SIG-M5 (cell line): ENCODE measurements around the gene SUPT4H1.

Source experiments
- DNase-seq: peaks from one replicate; lab custom pipeline; 2025; lab: John Stamatoyannopoulos, UW

SUPT4H1 gene

DNA sequence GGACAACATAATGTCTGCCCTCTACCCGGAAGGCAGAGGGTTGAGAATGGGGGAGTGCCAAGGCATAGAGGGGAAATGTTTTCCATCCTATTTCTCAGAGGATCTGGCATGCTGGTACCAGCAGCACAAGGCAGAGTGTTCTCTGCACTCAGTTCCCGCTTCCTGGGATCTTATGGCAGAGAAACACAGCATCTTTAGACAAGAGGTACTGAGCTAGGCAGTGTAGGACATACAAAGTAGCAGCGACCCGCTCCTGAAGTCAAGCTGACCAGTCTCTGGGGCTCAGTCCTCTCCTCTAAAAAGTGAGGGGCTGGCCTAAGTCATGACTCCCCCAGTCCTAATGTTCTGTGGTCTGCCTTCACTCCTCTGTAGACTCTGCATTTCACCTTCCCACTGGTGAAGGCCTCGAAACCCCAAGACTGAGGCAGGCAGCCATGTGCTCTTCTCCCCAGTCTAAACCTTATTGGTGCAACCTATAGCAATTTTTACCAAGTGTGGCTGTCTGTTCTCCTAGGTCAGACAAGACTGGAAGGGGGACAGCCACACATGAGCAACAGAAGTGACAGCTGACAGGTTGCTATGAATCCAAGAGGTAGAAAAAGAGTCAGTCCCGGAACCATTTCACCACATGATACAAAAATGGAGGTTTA is 12.1 kb downstream of the SUPT4H1 start:
- DNase-seq: no peak

DNA sequence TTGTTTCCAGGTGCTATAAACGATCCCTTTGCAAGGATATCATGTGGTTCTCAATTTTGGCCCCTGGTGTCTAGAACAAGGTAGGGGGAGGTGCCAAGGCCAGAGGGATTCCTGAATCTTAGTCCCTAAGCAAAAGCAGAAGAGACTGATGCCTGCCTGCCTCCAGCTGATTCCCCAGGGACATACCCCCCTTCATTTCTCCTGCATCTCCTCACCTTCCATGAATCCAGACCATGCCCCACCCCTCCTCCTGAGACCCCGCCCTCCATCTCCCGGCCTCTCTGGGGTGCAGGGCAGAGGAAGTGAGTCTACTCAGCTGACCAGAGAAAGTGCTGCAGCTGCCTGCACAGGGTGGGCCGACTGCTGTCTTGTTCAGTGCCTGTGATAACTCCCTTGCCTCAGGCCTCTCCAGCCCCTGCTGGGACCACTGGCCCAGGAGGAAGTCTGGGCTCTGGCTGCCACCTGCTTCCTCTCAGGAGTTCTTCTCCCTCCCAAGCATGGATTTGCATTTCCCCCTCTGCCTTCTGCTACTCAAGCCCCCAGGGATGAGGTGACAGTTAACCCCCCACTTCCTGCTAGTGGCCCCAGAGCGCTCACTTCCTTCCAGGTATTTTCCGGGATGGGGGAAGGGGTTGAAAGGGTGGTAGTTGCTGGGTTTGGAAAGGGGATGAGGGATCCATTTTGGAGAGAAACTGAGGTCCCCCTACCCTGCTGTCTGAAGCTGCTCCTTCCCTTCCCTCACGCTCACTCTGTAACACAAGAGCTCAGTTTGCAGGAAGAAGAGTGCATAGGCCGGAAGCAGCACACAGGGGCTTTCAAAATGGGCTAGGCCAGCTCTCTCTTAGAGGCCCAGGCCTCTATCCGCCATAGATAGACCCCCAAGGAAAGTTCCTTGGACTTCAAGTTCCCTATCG is 12.9 kb downstream of the SUPT4H1 start:
- peak; percentile 61 for DNase-seq

DNA sequence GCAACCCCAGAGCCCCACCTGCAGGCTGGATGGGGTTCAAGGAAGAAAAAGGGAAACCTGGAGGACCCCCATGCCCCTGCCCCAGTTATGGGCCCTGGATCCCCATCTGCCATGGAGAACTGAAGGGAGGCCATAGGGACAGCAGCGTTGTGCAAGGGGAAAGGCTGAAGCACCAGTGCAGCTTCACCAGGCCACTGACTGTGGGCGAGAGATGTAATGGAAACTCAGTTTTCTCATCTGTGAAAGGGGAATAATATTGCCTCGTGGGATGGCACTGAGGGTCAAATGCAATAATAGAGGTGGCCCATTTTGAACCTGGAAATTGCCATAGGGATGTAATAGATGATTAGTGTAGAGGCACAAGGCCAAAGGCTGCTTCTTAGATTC is 13.6 kb downstream of the SUPT4H1 start:
- no peak for DNase-seq

DNA sequence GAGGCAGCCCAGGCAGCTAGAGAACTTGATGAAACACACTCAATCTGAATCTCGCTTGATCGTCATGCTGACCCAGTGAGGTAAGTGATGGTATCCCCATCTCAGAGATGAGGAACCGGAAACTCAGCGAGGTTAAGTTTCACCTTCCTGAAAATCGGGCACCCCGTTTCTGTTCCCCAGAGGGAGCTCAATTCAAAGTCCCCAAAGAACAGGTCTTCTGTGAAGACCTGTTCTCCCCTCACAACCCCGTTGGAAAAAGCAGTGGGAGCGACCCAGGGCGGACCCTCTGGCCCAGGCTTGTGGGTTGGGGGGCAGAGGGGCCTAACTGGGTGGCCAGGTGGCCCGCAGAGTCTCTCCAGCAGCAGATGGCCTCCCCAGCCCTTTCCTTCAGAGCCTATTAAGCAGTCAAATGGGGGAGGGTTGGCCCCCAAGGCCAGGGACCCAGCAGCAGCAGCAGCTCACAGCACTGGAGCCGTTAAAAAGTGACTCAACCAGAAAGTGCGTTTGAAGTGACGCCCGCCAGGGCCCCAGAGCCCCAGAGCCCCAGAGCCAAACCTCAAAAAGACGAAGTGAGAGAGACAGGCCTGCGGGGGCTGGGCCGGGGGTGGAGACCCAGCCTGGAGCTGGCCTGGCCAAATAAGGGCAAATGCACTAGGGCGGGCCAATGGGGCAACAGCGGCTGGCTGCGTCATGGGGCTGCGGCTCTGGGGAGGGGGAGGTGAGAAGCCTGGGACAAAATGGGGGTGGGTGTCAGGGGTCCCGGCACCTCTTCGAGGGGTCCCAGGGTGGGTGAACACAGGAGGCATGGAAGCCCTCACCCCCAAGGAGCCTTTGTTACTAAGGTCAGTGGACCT is 14.2 kb downstream of the SUPT4H1 start:
- DNase-seq: peak; percentile 94

DNA sequence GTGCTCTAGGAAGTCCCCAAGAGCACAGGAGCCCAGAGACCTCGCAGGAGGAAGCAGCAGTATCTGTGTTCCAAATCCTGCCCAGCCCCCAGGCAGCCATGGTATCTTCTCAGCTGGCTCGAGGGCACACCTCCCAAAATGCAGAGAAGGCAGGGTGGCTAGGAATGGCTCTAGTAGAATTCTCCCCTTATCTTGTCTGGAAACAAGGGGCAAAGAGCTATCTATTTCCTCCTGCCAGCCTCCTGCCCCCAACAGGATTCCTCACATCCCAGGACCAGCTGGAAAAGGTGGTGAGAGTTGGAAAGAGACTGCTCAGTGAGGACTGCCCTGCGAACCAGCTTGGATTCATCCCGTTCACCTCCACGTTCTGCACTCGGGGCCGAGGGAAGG is 14.8 kb downstream of the SUPT4H1 start:
- DNase-seq: peak; percentile 55

DNA sequence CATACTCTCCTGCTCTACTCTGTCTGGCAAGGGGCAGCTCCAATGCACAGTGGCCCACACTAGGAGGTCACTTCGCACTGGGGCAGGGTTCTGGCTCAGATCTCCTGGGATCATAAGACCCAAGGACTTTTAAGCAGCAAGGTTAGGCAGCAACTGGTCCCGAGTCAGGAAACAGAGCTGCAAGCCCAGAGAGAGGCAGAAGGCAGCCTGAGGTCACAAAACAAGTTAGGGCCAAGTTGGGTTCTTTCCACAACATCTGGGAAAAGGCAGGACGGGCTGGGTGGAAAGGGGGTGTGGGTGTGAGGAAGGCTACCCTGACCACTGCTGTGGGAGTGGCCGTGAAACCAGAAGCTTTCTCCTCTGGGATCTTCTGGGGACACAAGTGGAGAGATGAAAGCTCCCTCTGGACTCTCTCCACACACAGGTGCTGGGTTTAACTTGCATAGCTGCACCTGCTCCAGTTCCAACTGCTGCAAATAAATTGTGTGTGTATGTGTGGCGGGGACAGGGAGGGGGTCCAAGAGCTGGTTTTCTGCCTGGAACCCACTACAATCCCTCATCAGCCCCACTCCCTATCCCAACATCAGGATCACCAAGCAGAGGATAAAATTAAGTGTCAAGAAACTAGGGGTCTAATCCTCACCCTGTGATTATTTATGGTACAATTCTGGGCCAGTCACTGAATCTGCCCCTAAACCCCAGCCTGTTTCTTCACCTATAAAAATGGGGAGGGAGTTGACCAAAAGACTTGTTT is 15.4 kb downstream of the SUPT4H1 start:
- no peak for DNase-seq

DNA sequence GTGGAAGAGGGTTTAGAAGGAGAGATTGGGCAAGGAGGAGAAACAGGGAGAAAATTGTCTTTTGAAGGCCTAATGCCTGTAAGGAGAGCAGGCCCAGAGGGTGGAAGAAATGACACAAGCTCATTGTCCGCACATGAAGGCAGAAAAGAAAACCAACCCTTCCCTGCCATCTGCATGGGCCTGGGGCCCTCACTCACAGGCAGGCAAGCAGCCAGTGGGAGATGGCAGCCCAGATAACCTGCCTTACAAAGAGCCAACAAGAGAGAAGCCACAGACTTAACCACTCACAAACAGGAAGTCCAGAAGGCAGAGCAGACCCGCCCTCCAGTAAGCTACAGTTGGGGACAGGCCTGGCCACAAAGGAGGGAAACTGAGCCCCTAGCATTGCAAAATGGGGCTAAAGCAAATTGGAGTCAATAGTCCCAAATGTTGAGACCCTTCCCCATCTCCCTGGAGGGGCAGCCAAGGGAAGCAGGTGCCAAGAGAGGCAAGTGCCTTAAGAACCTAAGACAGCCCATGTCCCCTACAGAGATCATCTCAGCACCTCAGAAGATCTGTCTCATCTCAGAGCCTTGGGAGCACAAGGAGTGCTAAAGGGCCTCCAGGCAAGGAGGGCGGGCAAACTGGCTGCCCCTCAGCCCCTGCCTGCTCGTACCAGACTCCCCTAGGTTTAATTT is 16.1 kb downstream of the SUPT4H1 start:
- peak; percentile 88 for DNase-seq

DNA sequence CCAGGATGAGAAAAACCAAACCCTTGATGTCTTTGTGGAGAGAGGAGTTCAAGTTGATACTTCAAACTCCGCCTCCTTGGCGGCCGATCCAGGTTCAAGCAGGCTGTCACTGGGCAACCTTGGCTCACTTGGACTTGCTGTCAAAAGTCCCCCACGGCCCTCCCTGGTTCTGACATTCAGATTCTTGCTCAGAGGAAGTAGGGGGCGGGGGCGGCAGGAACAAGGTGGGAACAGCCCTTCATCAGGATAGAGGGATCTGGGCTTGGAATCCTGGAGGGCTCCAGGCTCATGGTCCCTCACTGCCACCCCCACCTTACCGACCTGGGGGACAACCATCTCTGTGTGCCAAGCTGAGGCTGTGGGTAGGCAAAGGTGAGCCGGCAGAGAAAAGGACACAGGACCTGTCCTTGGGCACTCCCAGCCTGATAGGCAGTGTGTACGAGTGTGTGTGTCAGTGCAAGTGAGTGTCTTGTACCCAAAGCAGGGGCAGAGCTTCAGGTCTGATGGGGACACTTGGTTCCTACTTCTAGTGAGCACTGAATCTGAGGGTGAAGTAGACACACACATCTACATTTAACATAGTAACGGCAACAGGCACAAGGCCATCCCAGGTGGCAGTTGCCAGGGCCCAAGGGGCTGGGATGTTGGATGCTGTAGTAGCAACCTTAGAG is 16.8 kb downstream of the SUPT4H1 start:
- no peak for DNase-seq

DNA sequence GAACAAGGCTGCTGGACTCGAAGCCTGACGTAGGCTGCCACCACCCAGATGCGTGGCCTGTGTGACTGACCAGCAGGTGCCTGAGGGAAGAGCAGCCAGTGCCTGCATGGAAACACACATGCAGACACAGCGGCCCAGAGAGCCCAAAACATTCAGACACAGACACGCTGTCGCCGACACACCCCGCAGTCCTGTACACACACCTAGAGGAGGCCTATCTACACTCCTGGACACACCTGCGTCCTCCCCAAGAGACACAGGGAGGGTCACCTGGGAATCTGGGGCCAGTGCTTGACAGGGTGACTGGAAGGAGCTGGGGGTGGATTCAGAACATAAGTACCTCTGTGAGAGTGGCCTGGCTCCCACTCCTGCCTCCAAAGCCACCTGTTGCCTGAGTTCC is 17.3 kb downstream of the SUPT4H1 start:
- no peak for DNase-seq

DNA sequence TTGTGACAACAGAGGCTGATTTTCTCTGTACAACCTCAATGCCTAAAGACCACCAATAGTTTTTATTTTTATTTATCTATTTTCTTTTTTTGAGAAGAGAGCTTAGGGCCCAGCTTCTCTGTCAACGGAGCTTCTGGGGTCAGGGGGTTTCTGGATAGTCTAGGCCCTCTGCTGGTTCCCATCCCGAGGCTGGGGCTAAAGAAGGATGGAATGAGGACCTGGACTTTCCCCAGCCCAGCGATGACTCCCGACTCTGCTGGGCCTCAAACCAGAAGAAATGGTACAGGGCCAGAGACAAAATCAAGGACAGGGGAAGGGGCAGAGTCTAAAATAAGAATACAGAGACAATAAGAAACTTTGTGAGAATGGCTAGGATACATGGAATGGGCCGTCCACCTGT is 17.7 kb downstream of the SUPT4H1 start:
- no peak for DNase-seq

DNA sequence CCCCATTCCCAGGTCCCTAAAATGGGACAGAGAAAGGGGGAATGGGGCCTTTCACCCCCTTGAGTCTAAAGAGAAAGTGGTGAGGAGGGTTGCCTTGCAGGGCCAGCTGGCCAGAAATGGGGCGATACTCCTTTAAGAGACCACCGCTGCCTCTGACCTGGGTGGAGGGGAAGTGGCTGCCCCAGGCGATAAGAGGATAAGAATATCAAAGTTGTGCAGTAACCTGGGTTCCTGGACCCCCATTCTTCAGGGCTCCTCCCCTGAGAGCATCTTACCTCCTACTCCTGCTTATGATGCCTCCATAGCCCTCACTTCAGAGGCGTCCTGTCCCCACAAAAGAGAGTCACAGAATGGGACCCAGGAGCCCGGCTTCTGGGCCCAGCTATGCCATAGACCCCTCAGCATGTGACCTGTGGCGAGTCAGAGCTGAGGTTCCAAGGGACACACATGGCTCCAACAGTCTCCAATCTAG is 18.2 kb downstream of the SUPT4H1 start:
- no peak for DNase-seq

DNA sequence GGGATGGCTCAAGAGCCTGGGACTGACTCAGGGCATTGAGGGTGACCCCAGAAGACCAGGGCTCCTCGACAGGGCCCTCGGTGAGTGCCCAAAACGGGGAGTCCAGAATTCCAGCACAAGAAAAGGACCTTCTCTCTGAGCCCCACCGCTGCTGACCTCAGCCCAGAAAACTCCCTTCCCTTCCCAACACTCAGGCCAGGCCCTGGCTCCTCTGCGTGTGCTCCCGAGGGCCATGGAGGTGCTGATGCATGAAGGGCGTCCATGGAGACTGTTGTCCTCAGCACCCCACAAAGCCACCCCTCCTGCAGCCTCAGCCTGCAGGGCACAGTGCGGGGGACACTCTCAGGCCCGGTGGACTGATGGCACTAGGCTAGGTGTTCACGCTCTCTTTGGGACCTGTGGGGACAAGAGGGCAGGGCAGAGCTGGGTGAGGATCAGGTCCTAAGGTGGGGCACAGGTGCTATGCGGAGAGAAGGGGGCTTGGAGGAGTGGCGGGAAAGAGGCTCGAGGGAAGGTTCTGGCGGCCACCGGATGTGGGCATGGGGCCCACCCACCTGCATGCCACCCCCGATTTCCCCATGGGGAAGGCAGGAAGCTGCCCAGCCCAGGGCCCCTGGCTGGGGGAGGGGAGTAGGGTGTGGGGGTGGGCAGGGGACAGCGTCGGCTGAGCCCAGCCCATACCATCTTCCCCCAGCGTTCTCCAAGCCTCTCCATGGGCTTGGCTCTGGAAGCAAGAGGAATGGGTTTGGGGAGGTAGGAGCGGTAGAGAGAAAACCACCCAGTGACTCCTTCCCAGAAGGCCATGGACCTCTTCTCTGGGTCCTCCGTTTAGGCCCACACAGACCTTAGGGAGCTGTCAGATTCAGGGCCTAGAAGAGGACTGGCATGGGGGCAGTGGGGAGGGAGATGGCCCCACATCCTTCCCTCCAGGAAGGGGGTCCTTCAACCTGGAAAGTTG is 18.9 kb downstream of the SUPT4H1 start:
- DNase-seq: no peak

DNA sequence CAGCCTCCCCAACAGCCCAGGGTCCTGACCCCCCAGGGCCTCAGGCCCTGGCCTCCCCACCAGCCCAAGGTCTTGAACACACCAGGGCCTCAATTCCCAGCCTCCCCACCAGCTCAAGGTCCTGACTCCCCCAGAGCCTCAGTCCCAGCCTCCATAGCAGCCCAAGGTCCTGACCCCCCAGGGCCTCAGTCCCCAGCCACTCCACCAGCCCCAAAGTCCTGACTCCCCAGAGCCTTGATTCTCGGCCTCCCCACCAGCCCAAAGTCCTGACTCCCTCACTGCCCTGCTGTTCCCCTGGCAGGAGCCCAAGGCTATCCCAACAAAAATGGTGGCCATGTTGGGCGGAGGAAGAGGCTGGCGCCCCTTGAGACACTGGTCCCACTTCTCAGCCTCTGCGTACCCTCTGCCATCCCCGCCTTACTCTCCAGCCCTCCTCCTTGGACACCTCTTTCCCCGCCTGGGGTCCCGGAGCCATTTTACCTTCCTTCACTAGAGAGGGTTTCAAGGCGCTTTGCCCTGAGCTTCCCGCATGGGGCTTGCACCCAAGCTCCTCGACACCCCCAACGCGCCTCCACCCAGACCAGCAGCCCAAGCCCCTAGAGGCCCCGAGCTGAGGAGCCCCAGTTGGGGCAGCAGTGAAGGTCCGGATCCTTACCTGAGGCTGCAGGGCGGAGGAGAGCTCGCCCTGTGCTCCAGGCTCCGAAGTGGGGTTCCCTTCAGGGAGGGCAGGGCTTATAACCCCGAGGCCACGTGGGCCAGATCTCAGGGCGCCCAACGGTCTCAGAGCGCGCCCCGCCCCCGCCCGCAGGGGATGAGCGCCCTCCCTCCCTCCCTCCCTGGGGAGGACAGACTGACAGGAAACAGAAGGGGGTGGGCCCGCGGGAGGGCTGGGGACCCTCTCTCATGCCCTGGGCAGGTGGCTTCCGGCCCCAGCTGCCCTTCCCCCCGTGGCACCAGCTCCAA is 19.9 kb downstream of the SUPT4H1 start:
- DNase-seq: no peak

DNA sequence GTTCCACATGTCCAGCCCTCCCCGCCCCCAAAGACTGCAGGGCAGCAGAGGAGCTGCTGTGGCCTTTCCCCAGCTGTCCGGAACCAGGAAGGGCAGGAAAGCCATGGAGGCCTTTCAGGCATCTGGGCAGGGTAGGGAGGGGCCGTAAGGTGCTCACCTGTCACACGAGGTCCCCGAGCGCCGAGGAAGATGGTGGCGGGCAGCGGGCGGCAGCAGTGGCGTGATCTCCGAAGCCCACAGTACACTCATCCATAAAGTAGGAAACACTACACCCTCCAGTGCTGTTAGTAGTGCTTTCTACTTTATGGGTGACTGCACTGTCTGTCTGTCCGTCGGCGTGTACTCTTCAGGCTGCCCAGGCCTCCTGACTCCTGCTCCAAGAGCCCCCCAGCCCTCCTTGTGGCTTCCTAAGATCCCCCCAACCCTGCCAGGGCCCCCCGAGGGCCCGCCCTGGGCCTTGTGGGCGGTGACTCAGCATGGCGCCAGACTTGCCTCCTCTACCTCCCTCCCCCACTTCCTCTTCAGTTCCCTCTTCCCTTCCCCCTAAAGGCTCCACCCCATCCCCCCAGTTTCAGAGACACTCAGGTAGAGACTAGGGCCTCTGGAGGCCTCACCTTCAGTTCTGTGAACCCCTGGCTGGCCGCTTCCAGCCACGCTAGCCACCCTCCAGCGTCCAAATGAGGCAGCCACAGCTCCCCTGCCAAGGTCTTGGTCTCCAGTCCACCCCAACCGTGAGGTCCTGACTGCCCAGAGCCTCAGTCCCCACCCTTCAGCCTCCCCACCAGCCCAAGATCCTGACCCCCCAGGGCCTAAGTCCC is 20.8 kb downstream of the SUPT4H1 start:
- DNase-seq: no peak

DNA sequence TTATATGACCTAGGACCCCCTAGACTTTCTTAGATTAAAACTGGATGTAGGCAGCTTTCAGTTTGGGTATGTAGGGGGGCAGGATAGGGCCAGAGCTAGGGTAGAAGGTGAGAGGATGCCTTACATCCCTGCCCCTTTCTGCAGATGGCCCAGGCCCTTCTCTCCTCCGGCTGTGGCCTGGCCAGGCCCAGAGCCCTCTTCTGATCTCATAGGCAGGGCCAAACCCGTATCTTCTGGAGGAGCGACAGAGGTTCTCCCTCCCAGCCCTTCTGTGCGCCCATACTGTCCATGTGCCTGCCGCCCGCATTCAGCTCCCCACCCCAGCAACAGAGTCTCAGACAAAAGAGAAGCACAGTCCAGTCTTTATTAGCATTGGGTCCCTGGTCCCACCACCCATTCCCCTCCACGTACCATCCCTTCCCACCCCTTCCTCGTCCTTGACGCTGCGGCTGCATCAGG is 21.4 kb downstream of the SUPT4H1 start:
- no peak for DNase-seq

DNA sequence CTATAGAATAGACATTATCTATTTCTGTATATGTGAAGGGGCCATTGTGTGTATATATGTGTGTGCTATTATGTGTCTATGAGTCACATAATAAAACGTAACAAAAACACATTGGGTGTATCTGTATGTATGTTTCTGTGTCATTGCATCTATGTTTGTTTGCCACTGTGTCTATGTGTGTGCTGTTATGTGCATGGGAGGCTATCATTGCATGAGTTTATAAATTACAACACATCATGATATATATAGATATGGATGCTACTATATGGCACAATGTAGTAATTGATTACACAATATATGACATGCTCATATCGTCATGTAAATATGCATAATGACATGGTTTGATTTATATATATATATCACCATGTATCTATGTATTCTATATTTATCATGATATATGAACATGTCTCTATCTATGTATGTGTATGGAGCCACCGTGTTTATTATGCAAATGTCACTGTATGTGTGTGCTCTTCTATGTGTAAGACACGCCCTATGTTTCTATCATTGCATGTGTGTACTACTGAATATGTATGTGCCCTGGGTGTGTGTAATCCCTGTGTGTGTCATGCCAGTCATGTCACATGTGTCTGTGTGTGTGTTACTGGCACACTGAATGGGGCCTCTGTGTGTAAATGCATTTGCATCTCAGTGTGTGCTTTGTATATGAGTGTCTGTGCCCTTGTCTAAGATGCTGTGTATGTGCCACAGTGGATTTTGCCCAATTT is 22.0 kb downstream of the SUPT4H1 start:
- DNase-seq: peak; percentile 96
